ENCODE measurements around the gene ERCC2. TPM values are rescaled to one million over a fixed set of nuclear protein-coding genes. Genes with fewer than 3 reads are reported as not detected.

Gene ERCC2
- polyA plus RNA-seq, 2 donors, result 6.1 to 8.8 TPM

DNA sequence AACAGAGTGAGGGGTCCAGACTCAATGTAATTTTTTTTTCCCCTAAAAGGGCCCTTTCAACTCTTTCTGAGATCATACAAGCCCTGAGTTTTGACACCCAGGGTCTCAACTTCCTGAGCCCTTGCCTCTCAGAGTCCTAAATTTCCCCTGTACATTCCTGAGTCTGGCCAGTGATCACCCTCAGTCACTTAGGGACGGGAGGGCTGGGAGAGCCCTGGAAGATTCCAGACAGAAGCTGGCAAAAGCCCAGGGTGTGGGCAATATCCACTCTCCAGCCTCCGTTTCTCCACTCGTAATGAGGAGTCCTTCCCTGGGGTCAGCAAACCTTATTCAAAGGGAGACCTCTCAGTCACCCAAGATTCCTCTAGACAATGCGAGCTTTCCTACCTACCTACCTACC is 32.9 kb upstream of the ERCC2 start:
- WGBS, 2 donors, result 46 to 52% methylated on average over 4 of the region's 4 CpGs
- H3K27me3 ChIP-seq (ENCODE audit: control insufficient read depth in 1 of 2, insufficient read depth in 2 of 2, low read length in 2 of 2), result no peaks in the 10 kb centered on the region
- no peaks in the 10 kb centered on the region for H3K9me3 ChIP-seq (ENCODE audit: control insufficient read depth in 2 of 2, insufficient read depth in 1 of 2, low read depth in 1 of 2, low read length in 1 of 2)
- peaks cover 2 to 3% of the 10 kb centered on the region in 2 donors for H3K4me1 ChIP-seq (ENCODE audit: control insufficient read depth in 2 of 2, insufficient read depth in 2 of 2, low read length in 1 of 2)
- H3K4me3 ChIP-seq (ENCODE audit: low read depth in 1 of 2, low read length in 2 of 2), result peak overlapping the region; percentile 84 to 93
- no peaks in the 10 kb centered on the region for H3K36me3 ChIP-seq (ENCODE audit: control insufficient read depth in 2 of 2, insufficient read depth in 2 of 2, low read length in 1 of 2)
- peak overlapping the region; percentile 98 to 99 for H3K27ac ChIP-seq (ENCODE audit: low read depth in 2 of 2, low read length in 1 of 2)

- Histone ChIP-seq H3K9me3 (ENCODE audit: control insufficient read depth in 2 of 2, insufficient read depth in 1 of 2, low read depth in 1 of 2, low read length in 1 of 2) (no peaks in the 10 kb centered on the region), H3K4me3 (ENCODE audit: low read depth in 1 of 2, low read length in 2 of 2) (peak overlapping the region; percentile 9 to 93), H3K4me1 (ENCODE audit: control insufficient read depth in 2 of 2, insufficient read depth in 2 of 2, low read length in 1 of 2) (peaks cover 2 to 3% of the 10 kb centered on the region in 2 donors), H3K27me3 (ENCODE audit: control insufficient read depth in 1 of 2, insufficient read depth in 2 of 2, low read length in 2 of 2) (no peaks in the 10 kb centered on the region), H3K27ac (ENCODE audit: low read depth in 2 of 2, low read length in 1 of 2) (peak overlapping the region; percentile 98 to 99), H3K36me3 (ENCODE audit: control insufficient read depth in 2 of 2, insufficient read depth in 2 of 2, low read length in 1 of 2) (no peaks in the 10 kb centered on the region)
- 16% methylated on average over 29 to 40 of the region's 40 CpGs for WGBS, 2 donors
Observed at GRCh38 chr19:45402298-45403061, 32.1 kb upstream of the ERCC2 start.

- peak overlapping the region in 1 of 2 donors; percentile 93 for H3K4me3 ChIP-seq (ENCODE audit: low read depth in 1 of 2, low read length in 2 of 2)
Observed at GRCh38 chr19:45401815-45402214, 31.4 kb upstream of the ERCC2 start.

GRCh38 chr19:45400192-45400591 is 29.8 kb upstream of the ERCC2 start:
- H3K4me3 ChIP-seq (ENCODE audit: low read depth in 1 of 2, low read length in 2 of 2), result no peak overlapping the region
- H3K27ac ChIP-seq (ENCODE audit: low read depth in 2 of 2, low read length in 1 of 2), result peak overlapping the region; percentile 53 to 81
- no peaks in the 10 kb centered on the region for H3K9me3 ChIP-seq (ENCODE audit: control insufficient read depth in 2 of 2, insufficient read depth in 1 of 2, low read depth in 1 of 2, low read length in 1 of 2)
- WGBS, 2 donors, result 40 to 49% methylated on average over 6 of the region's 6 CpGs
- H3K36me3 ChIP-seq (ENCODE audit: control insufficient read depth in 2 of 2, insufficient read depth in 2 of 2, low read length in 1 of 2), result peaks cover 8 to 16% of the 10 kb centered on the region in 2 donors
- H3K27me3 ChIP-seq (ENCODE audit: control insufficient read depth in 1 of 2, insufficient read depth in 2 of 2, low read length in 2 of 2), result no peaks in the 10 kb centered on the region
- peaks cover 2 to 3% of the 10 kb centered on the region in 2 donors for H3K4me1 ChIP-seq (ENCODE audit: control insufficient read depth in 2 of 2, insufficient read depth in 2 of 2, low read length in 1 of 2)

More at GRCh38 chr19:45401815-45402214, 31.4 kb upstream of the ERCC2 start:
- WGBS, 2 donors, result 82 to 87% methylated on average over 6 of the region's 6 CpGs
- Histone ChIP-seq H3K36me3 (ENCODE audit: control insufficient read depth in 2 of 2, insufficient read depth in 2 of 2, low read length in 1 of 2) (peaks cover 0 to 3% of the 10 kb centered on the region in 2 donors), H3K9me3 (ENCODE audit: control insufficient read depth in 2 of 2, insufficient read depth in 1 of 2, low read depth in 1 of 2, low read length in 1 of 2) (no peaks in the 10 kb centered on the region), H3K27me3 (ENCODE audit: control insufficient read depth in 1 of 2, insufficient read depth in 2 of 2, low read length in 2 of 2) (no peaks in the 10 kb centered on the region), H3K4me1 (ENCODE audit: control insufficient read depth in 2 of 2, insufficient read depth in 2 of 2, low read length in 1 of 2) (peaks cover 2 to 3% of the 10 kb centered on the region in 2 donors), H3K27ac (ENCODE audit: low read depth in 2 of 2, low read length in 1 of 2) (peak overlapping the region; percentile 98 to 99)

- Histone ChIP-seq H3K27ac (ENCODE audit: low read depth in 2 of 2, low read length in 1 of 2) (no peak overlapping the region), H3K4me1 (ENCODE audit: control insufficient read depth in 2 of 2, insufficient read depth in 2 of 2, low read length in 1 of 2) (peaks cover 2 to 3% of the 10 kb centered on the region in 2 donors), H3K4me3 (ENCODE audit: low read depth in 1 of 2, low read length in 2 of 2) (no peak overlapping the region), H3K36me3 (ENCODE audit: control insufficient read depth in 2 of 2, insufficient read depth in 2 of 2, low read length in 1 of 2) (peaks cover 8 to 24% of the 10 kb centered on the region in 2 donors), H3K27me3 (ENCODE audit: control insufficient read depth in 1 of 2, insufficient read depth in 2 of 2, low read length in 2 of 2) (no peaks in the 10 kb centered on the region), H3K9me3 (ENCODE audit: control insufficient read depth in 2 of 2, insufficient read depth in 1 of 2, low read depth in 1 of 2, low read length in 1 of 2) (no peaks in the 10 kb centered on the region)
- WGBS, 2 donors, result 70 to 76% methylated on average over 53 to 59 of the region's 59 CpGs
Observed at GRCh38 chr19:45395821-45396617, 25.6 kb upstream of the ERCC2 start.

- H3K36me3 ChIP-seq (ENCODE audit: control insufficient read depth in 2 of 2, insufficient read depth in 2 of 2, low read length in 1 of 2), result peaks cover 8 to 26% of the 10 kb centered on the region in 2 donors
- WGBS, 2 donors, result 93% methylated on average over 21 of the region's 21 CpGs
Observed at GRCh38 chr19:45391871-45392665, 21.7 kb upstream of the ERCC2 start.

DNA sequence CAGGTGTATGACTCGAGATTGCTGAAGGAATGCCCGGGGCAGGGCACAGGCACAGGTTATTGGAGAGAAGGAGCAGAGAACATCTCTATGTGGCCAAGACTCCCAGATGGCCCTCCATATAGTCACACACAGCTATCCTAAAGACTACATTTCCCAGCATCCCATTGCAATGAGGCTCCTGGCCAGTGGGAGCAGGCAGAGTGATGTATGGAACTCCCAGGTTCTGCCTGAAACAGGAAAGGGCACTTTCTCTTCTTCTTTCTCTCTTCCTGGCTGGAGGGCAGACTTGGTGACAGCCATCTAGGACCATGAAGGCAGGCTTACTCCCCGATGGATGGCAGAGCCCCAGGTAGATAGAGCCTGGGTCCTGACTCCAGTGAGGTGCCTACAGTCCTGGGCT is 21.0 kb upstream of the ERCC2 start:
- Histone ChIP-seq H3K36me3 (ENCODE audit: control insufficient read depth in 2 of 2, insufficient read depth in 2 of 2, low read length in 1 of 2) (peaks cover 5 to 19% of the 10 kb centered on the region in 2 donors), H3K27ac (ENCODE audit: low read depth in 2 of 2, low read length in 1 of 2) (peak overlapping the region in 1 of 2 donors; percentile 13), H3K4me1 (ENCODE audit: control insufficient read depth in 2 of 2, insufficient read depth in 2 of 2, low read length in 1 of 2) (no peaks in the 10 kb centered on the region), H3K9me3 (ENCODE audit: control insufficient read depth in 2 of 2, insufficient read depth in 1 of 2, low read depth in 1 of 2, low read length in 1 of 2) (no peaks in the 10 kb centered on the region), H3K4me3 (ENCODE audit: low read depth in 1 of 2, low read length in 2 of 2) (no peak overlapping the region), H3K27me3 (ENCODE audit: control insufficient read depth in 1 of 2, insufficient read depth in 2 of 2, low read length in 2 of 2) (no peaks in the 10 kb centered on the region)
- 62 to 69% methylated on average over 3 of the region's 3 CpGs for WGBS, 2 donors

More at GRCh38 chr19:45391871-45392665, 21.7 kb upstream of the ERCC2 start:
- no peak overlapping the region for H3K4me3 ChIP-seq (ENCODE audit: low read depth in 1 of 2, low read length in 2 of 2)
- H3K4me1 ChIP-seq (ENCODE audit: control insufficient read depth in 2 of 2, insufficient read depth in 2 of 2, low read length in 1 of 2), result no peaks in the 10 kb centered on the region
- no peaks in the 10 kb centered on the region for H3K9me3 ChIP-seq (ENCODE audit: control insufficient read depth in 2 of 2, insufficient read depth in 1 of 2, low read depth in 1 of 2, low read length in 1 of 2)
- no peaks in the 10 kb centered on the region for H3K27me3 ChIP-seq (ENCODE audit: control insufficient read depth in 1 of 2, insufficient read depth in 2 of 2, low read length in 2 of 2)
- H3K27ac ChIP-seq (ENCODE audit: low read depth in 2 of 2, low read length in 1 of 2), result no peak overlapping the region

GRCh38 chr19:45385392-45386221 is 15.2 kb upstream of the ERCC2 start:
- Histone ChIP-seq H3K36me3 (ENCODE audit: control insufficient read depth in 2 of 2, insufficient read depth in 2 of 2, low read length in 1 of 2) (peaks cover 0 to 14% of the 10 kb centered on the region in 2 donors), H3K27ac (ENCODE audit: low read depth in 2 of 2, low read length in 1 of 2) (no peak overlapping the region), H3K4me3 (ENCODE audit: low read depth in 1 of 2, low read length in 2 of 2) (no peak overlapping the region), H3K27me3 (ENCODE audit: control insufficient read depth in 1 of 2, insufficient read depth in 2 of 2, low read length in 2 of 2) (peaks cover 0 to 6% of the 10 kb centered on the region in 2 donors), H3K4me1 (ENCODE audit: control insufficient read depth in 2 of 2, insufficient read depth in 2 of 2, low read length in 1 of 2) (peaks cover 0 to 8% of the 10 kb centered on the region in 2 donors), H3K9me3 (ENCODE audit: control insufficient read depth in 2 of 2, insufficient read depth in 1 of 2, low read depth in 1 of 2, low read length in 1 of 2) (peaks cover 0 to 2% of the 10 kb centered on the region in 2 donors)
- WGBS, 2 donors, result 24 to 31% methylated on average over 75 of the region's 75 CpGs

All from esophagus (tissue), 2 donors.